Progenitor cell of endocrine pancreas (in vitro differentiated cells): ENCODE results near the gene ATP6V1G1. TPM values are rescaled to one million over a fixed set of nuclear protein-coding genes. Genes with fewer than 3 reads are reported as not detected.
A peak's percentile ranks its signal among the peaks of the same experiment; 100 is the strongest.
"Not testable (repeated sequence)": the region's sequence is repeated elsewhere in the genome, so short reads cannot be mapped to it uniquely, and the experiment has no call there.

Experiments used
- DNase-seq: peaks from one replicate; pipeline ENCODE4 v3.0.0; 2021; ENCODE audit warnings: low spot score; ENCODE audit not compliant: unreplicated experiment
- H3K27ac Mint-ChIP-seq: 2 replicates; pipeline ENCODE4 v1.8.0; 2021; ENCODE audit warnings: mild to moderate bottlenecking, moderate library complexity, mixed read lengths
- H3K27me3 Mint-ChIP-seq: 2 replicates; pipeline ENCODE4 v1.8.0; 2021; ENCODE audit warnings: mixed read lengths
- H3K36me3 Mint-ChIP-seq: 2 replicates; pipeline ENCODE4 v1.8.0; 2022; ENCODE audit warnings: mixed read lengths; ENCODE audit not compliant: insufficient read depth
- H3K4me1 Mint-ChIP-seq: 2 replicates; pipeline ENCODE4 v1.8.0; 2021; ENCODE audit warnings: low read depth, mixed read lengths
- H3K4me3 Mint-ChIP-seq: 2 replicates; pipeline ENCODE4 v1.8.0; 2021; ENCODE audit warnings: low read depth, mild to moderate bottlenecking, moderate library complexity, mixed read lengths
- H3K9me3 Mint-ChIP-seq: 2 replicates; pipeline ENCODE4 v1.8.0; 2021; ENCODE audit warnings: low read depth, mixed read lengths
- CTCF ChIP-seq: fragments of 200-600 bp; sonication (generic); IDR thresholded peaks from one replicate; pipeline ENCODE4 v1.5.0; 2021; ENCODE audit warnings: antibody characterized with exemption, mild to moderate bottlenecking; ENCODE audit not compliant: unreplicated experiment
- total RNA-seq: library from RNA; stranded (reverse); gene quantifications from 2 replicates; pipeline ENCODE4 v1.2.1, GENCODE V29; 2021

ATP6V1G1 gene
- total RNA-seq, 1 donor from 2014 or later, result 123 TPM

DNA sequence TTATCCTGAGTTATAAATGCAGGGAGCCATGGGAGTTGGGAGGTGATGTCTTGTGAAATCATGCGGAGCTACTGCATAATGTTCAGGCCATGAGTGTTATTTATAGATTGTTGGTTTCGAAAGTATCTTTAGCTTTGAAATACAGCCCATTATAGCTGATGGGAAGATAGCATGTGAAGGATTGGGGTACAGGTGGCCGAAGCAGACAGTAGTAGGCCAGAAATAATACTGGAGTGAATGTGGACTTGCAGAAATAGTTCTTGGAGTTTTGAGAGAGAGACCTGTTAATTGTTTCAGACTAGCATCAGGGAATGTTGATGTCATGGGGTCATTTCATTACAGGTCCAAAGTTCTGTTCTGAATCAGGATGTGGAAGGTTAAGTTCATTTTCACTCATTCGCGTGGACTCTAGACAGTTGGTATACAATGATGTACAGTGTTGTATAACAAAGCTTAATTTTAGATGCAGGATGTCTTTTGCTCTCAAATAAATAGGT, 3.8 kb downstream of the ATP6V1G1 start:
- Mint-ChIP-seq H3K27me3 (no peaks in the 10 kb centered on the region), H3K27ac (peak overlapping the region; percentile 75), H3K4me1 (peaks cover 30% of the 10 kb centered on the region), H3K36me3 (peaks cover 13% of the 10 kb centered on the region), H3K4me3 (no peak overlapping the region), H3K9me3 (no peaks in the 10 kb centered on the region)
- TF ChIP-seq CTCF, result no peak
- DNase-seq, result no peak

- peaks cover 16% of the 10 kb centered on the region for H3K36me3 Mint-ChIP-seq
- no peak for TF ChIP-seq CTCF
- H3K9me3 Mint-ChIP-seq, result no peaks in the 10 kb centered on the region
- no peak overlapping the region for H3K4me3 Mint-ChIP-seq
- DNase-seq, result no peak
- no peaks in the 10 kb centered on the region for H3K27me3 Mint-ChIP-seq
- H3K4me1 Mint-ChIP-seq, result peaks cover 29% of the 10 kb centered on the region
- peak overlapping the region; percentile 75 for H3K27ac Mint-ChIP-seq
These were observed 4.3 kb downstream of the ATP6V1G1 start for GRCh38 chr9:114591849-114592248.

- H3K27ac Mint-ChIP-seq, result peak overlapping the region; percentile 75
- peaks cover 18% of the 10 kb centered on the region for H3K36me3 Mint-ChIP-seq
- TF ChIP-seq CTCF, result no peak
- peaks cover 25% of the 10 kb centered on the region for H3K4me1 Mint-ChIP-seq
- no peak overlapping the region for H3K4me3 Mint-ChIP-seq
- no peaks in the 10 kb centered on the region for H3K27me3 Mint-ChIP-seq
- no peak for DNase-seq
- H3K9me3 Mint-ChIP-seq, result no peaks in the 10 kb centered on the region
These were observed 4.8 kb downstream of the ATP6V1G1 start for GRCh38 chr9:114592356-114592755.

GRCh38 chr9:114594136-114594535, 6.6 kb downstream of the ATP6V1G1 start:
- Mint-ChIP-seq H3K27ac (no peak overlapping the region), H3K4me3 (no peak overlapping the region), H3K36me3 (peaks cover 26% of the 10 kb centered on the region), H3K27me3 (no peaks in the 10 kb centered on the region), H3K9me3 (no peaks in the 10 kb centered on the region), H3K4me1 (peaks cover 14% of the 10 kb centered on the region)
- TF ChIP-seq CTCF, result no peak
- DNase-seq, result no peak

- H3K4me1 Mint-ChIP-seq, H3K9me3 Mint-ChIP-seq, H3K4me3 Mint-ChIP-seq, H3K27ac Mint-ChIP-seq, H3K27me3 Mint-ChIP-seq, DNase-seq: not testable (repeated sequence)
- H3K36me3 Mint-ChIP-seq, result peaks cover 38% of the 10 kb centered on the region
These were observed 13.1 kb downstream of the ATP6V1G1 start for GRCh38 chr9:114600502-114601248.

DNA sequence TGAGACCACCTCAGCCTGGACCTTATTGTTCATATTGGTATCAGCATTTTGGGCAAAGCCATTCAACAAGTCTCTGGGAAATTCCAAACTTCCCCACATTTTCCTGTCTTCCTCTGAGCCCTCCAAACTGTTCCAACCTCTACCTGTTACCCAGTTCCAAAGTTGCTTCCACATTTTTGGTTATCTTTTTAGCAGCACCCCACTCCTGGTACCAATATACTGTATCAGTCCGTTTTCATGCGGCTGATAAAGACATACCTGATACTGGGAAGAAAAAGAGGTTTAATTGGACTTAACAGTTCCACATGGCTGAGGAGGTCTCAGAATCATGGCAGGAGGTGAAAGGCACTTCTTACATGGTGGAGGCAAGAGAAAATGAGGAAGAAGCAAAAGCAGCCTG, 14.2 kb downstream of the ATP6V1G1 start:
- not testable (repeated sequence) for H3K4me1 Mint-ChIP-seq, H3K27me3 Mint-ChIP-seq
- H3K36me3 Mint-ChIP-seq, result peaks cover 32% of the 10 kb centered on the region

More for the DNA sequence above, 14.2 kb downstream of the ATP6V1G1 start:
- H3K9me3 Mint-ChIP-seq, DNase-seq, H3K27ac Mint-ChIP-seq, H3K4me3 Mint-ChIP-seq: not testable (repeated sequence)
